Measurements from ENCODE around the gene ZCCHC14.

ZCCHC14 gene

DNA sequence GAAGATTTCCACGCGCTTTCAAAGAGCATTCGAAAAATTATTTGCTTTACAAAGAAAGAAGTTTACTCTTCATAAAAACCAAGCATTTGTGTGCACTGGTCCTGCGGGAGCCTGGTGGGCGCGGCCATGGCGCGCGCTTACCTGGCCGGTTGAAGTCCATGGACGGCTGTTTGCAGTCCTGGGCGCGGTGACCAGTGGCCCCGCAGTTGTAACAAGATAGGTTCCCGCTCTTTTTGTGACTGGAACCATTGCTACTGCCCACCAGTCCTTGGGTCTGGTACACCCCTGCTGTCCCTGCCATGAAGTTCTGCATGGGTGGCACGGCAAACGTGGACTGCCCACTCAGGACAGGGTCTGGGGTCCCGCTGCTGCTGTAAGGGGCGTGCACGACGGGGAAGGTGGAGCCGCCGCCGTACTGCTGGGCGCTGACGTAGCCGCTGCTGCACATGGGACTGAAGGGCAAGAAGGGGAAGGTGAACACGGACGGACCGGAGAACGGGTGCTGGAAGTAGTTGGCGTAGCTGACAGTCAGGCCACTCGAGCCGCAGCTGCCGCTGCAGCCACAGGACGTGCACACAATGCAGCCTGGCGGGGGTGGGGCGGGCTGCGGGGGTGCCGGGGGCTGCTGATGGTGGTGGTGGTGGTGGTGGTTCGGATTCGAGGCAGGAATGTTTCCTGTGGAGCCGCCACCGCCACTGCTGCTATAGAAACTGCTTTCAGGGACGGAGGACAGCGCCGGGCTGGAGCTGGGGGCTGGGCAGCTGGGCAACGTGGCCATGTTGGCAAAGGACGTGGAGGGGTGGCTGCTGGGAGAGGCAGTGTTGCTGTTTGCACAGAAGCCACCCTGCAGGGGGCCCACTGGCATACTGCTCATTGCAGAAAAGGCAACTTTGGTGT lies 81.2 kb downstream of the ZCCHC14 start:
- DNase-seq (ENCODE audit: insufficient read length, low spot score), result no peak
- FAIRE-seq, result no peak

GRCh38 chr16:87410968-87411367 lies 81.9 kb downstream of the ZCCHC14 start:
- no peak for TF ChIP-seq POLR2A (IDR thresholded peaks at IDR 0.05; ENCODE audit: low read depth, low read length)
- no peak for TF ChIP-seq POLR2AphosphoS5 (IDR thresholded peaks at IDR 0.05; ENCODE audit: low read depth, low read length)
- TF ChIP-seq POU2F2 (IDR thresholded peaks at IDR 0.05; ENCODE audit: low read depth, low read length), result no peak
- no peak for TF ChIP-seq PAX5 (IDR thresholded peaks at IDR 0.05; ENCODE audit: insufficient read depth, low read length, severe bottlenecking)
- TF ChIP-seq TAF1 (IDR thresholded peaks at IDR 0.05; ENCODE audit: low read depth, low read length), result no peak
- TF ChIP-seq SPI1 (IDR thresholded peaks at IDR 0.05; ENCODE audit: low read depth, low read length), result no peak
- DNase-seq (ENCODE audit: insufficient read length, low spot score) (no peak), FAIRE-seq (no peak)

More for the DNA sequence above, 81.2 kb downstream of the ZCCHC14 start:
- TF ChIP-seq POLR2A (IDR thresholded peaks at IDR 0.05; ENCODE audit: low read depth, low read length) (no peak), TAF1 (IDR thresholded peaks at IDR 0.05; ENCODE audit: low read depth, low read length) (no peak), SPI1 (IDR thresholded peaks at IDR 0.05; ENCODE audit: low read depth, low read length) (no peak), PAX5 (IDR thresholded peaks at IDR 0.05; ENCODE audit: insufficient read depth, low read length, severe bottlenecking) (no peak), POU2F2 (IDR thresholded peaks at IDR 0.05; ENCODE audit: low read depth, low read length) (no peak), POLR2AphosphoS5 (IDR thresholded peaks at IDR 0.05; ENCODE audit: low read depth, low read length) (no peak)

GRCh38 chr16:87410530-87410929 lies 82.3 kb downstream of the ZCCHC14 start:
- DNase-seq (ENCODE audit: insufficient read length, low spot score) (no peak), FAIRE-seq (no peak)
- TF ChIP-seq POLR2AphosphoS5 (IDR thresholded peaks at IDR 0.05; ENCODE audit: low read depth, low read length), result no peak

DNA sequence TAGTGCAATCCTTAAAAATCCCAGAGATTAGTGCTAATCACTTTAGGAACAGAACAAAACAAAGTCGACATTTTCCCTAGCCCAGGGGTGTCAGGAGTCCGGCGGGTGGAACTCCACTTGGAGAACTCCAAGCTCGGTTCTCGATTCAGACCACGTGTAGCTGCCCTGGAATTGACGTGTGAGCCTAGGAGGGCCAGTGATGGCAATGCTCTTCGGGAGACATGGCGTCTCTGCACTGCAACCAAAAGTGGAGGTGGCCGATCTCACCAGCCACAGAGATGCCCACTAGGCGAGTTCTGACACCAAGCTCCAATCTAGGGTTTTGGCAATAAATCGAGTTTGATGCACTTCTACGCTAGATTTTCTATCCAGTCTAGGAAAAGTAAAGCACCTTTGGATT lies 83.0 kb downstream of the ZCCHC14 start:
- no peak for DNase-seq (ENCODE audit: insufficient read length, low spot score)
- no peak for FAIRE-seq
- no peak for TF ChIP-seq TAF1 (IDR thresholded peaks at IDR 0.05; ENCODE audit: low read depth, low read length)
- TF ChIP-seq SPI1 (IDR thresholded peaks at IDR 0.05; ENCODE audit: low read depth, low read length), result no peak
- TF ChIP-seq POLR2A (IDR thresholded peaks at IDR 0.05; ENCODE audit: low read depth, low read length), result no peak
- no peak for TF ChIP-seq POLR2AphosphoS5 (IDR thresholded peaks at IDR 0.05; ENCODE audit: low read depth, low read length)
- TF ChIP-seq POU2F2 (IDR thresholded peaks at IDR 0.05; ENCODE audit: low read depth, low read length), result no peak
- no peak for TF ChIP-seq PAX5 (IDR thresholded peaks at IDR 0.05; ENCODE audit: insufficient read depth, low read length, severe bottlenecking)

DNA sequence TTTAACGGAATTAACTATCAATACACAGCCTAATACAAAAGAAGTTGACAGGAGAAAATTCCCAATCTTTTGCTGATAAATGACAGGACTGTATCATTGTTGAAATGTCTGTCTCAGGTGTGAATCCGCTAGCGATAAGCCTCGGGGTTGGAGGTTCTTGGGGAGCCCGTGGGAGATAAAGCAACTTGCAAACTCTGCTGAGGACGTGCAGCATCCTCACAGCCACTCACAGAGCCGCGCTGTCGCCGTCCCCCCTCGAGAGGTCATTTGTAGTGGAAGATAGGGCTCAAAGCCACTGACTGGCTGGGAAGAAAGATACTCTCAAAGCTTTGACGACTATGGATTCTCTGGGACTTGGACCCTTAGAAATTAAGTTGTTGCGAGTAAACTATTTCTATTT lies 83.7 kb downstream of the ZCCHC14 start:
- TF ChIP-seq TAF1 (IDR thresholded peaks at IDR 0.05; ENCODE audit: low read depth, low read length), result no peak
- TF ChIP-seq SPI1 (IDR thresholded peaks at IDR 0.05; ENCODE audit: low read depth, low read length), result no peak
- no peak for TF ChIP-seq POU2F2 (IDR thresholded peaks at IDR 0.05; ENCODE audit: low read depth, low read length)
- no peak for TF ChIP-seq POLR2AphosphoS5 (IDR thresholded peaks at IDR 0.05; ENCODE audit: low read depth, low read length)
- TF ChIP-seq POLR2A (IDR thresholded peaks at IDR 0.05; ENCODE audit: low read depth, low read length), result no peak
- no peak for TF ChIP-seq PAX5 (IDR thresholded peaks at IDR 0.05; ENCODE audit: insufficient read depth, low read length, severe bottlenecking)
- no peak for DNase-seq (ENCODE audit: insufficient read length, low spot score)
- FAIRE-seq, result no peak

- no peak for DNase-seq (ENCODE audit: insufficient read length, low spot score)
- no peak for FAIRE-seq
- TF ChIP-seq SPI1 (IDR thresholded peaks at IDR 0.05; ENCODE audit: low read depth, low read length) (no peak), POU2F2 (IDR thresholded peaks at IDR 0.05; ENCODE audit: low read depth, low read length) (no peak), PAX5 (IDR thresholded peaks at IDR 0.05; ENCODE audit: insufficient read depth, low read length, severe bottlenecking) (no peak), TAF1 (IDR thresholded peaks at IDR 0.05; ENCODE audit: low read depth, low read length) (no peak), POLR2A (IDR thresholded peaks at IDR 0.05; ENCODE audit: low read depth, low read length) (no peak), POLR2AphosphoS5 (IDR thresholded peaks at IDR 0.05; ENCODE audit: low read depth, low read length) (no peak)
Observed at GRCh38 chr16:87407511-87408112, 85.2 kb downstream of the ZCCHC14 start.

DNA sequence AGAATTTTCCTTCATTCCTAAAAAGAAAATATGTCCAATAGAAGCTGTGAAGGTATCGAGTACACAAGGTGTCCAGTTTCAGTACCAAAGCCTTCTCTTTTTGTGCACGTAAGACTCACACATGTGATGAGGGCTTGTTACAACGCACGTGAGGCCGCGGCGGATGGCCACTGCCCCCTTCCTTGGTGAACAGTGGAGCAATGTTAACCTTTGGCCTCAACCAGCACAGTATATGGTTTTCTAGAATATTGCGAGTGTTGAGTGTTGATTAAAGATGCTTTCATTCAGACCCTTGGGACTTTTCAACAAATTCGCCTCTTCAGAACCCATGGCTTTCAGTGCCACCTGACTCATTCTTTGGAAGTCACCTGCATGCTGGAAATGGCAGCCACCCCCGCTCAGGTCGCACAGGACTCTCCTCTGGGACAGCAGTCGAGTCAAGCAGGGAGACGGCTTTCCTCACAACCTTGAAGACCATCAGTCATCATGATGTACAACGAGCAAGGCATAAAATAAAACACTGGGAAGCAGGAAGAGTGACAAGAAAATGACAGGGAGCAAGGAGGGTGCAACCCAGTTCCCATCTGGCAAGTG lies 86.2 kb downstream of the ZCCHC14 start:
- TF ChIP-seq POLR2AphosphoS5 (IDR thresholded peaks at IDR 0.05; ENCODE audit: low read depth, low read length) (no peak), POU2F2 (IDR thresholded peaks at IDR 0.05; ENCODE audit: low read depth, low read length) (no peak), POLR2A (IDR thresholded peaks at IDR 0.05; ENCODE audit: low read depth, low read length) (no peak), PAX5 (IDR thresholded peaks at IDR 0.05; ENCODE audit: insufficient read depth, low read length, severe bottlenecking) (no peak), SPI1 (IDR thresholded peaks at IDR 0.05; ENCODE audit: low read depth, low read length) (no peak), TAF1 (IDR thresholded peaks at IDR 0.05; ENCODE audit: low read depth, low read length) (no peak)
- FAIRE-seq (no peak), DNase-seq (ENCODE audit: insufficient read length, low spot score) (no peak)

DNA sequence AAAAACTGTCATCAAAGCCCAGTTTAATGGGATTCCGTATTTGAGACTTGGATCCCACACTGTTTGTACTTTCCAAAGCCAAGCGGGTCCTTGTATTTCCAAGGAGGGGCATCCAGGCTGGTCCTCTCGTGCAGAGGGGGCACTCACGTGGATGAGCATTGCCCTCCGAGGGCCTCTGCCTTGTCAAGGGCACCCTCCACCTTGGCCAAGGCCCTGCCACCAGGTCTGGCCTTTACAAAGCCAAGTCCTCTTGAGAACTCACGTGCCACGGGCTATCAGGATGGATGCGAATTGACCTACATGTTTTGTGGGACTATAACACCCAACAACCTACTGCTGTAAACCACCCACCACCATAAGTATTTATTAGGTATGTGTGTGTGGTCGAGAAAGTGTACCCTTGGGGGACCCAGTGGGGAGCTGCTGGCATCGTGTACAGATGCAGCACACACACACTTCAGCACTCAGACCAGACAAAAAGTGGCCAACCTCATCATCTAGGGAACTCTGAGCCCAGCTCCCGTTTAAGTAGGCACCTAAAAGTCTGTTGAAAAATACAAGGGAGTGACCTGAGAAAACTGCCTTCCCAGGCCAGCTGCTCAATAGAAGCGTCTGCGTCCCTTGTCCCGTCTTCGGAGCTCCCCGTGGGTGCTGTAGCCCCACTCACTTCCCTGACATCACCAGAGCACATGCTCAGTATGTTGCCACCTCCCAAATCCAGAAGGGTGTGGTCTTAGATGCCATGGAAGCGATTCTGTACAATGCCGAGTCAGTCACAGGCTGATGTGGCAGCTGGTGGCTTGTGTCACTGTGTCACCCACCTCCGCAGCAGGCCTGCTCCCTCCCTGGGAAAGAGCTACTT lies 87.8 kb downstream of the ZCCHC14 start:
- DNase-seq (ENCODE audit: insufficient read length, low spot score) (no peak), FAIRE-seq (no peak)
- TF ChIP-seq TAF1 (IDR thresholded peaks at IDR 0.05; ENCODE audit: low read depth, low read length) (no peak), POLR2AphosphoS5 (IDR thresholded peaks at IDR 0.05; ENCODE audit: low read depth, low read length) (peak; percentile 74)
